Upper lobe of left lung (tissue), 6 donors: ENCODE results near the gene EMC8. TPM values are rescaled to one million over a fixed set of nuclear protein-coding genes. Genes with fewer than 3 reads are reported as not detected.

Experiments
- ATAC-seq, 2 donors: fragments of 200-7000 bp; cut with Tn5 transposase; one replicate each; pipeline ENCODE4 v1.9.1; 2022; ENCODE audit warnings: mild to moderate bottlenecking in 2 of 2, moderate library complexity in 2 of 2; ENCODE audit not compliant: low FRiP score in 2 of 2
- DNase-seq, 2 donors: peaks; one replicate each; pipeline ENCODE4 v3.0.0-alpha.2; 2019 to 2020
- H3K27ac ChIP-seq, 4 donors: fragments of 200-600 bp; sonication (generic); one replicate each; pipeline ENCODE4 v1.5.1; 2016 to 2019
- H3K27me3 ChIP-seq, 4 donors: fragments of 200-600 bp; sonication (generic); one replicate each; pipeline ENCODE4 v1.5.1; 2017 to 2019
- H3K36me3 ChIP-seq, 4 donors: fragments of 200-600 bp; sonication (generic); one replicate each; pipeline ENCODE4 v1.5.1; 2016 to 2019
- H3K4me1 ChIP-seq, 4 donors: fragments of 200-600 bp; sonication (generic); one replicate each; pipeline ENCODE4 v1.5.1; 2018 to 2019
- H3K4me3 ChIP-seq, 4 donors: fragments of 200-600 bp; sonication (generic); one replicate each; pipeline ENCODE4 v1.5.1; 2017 to 2019; ENCODE audit warnings: mild to moderate bottlenecking in 2 of 4, moderate library complexity in 1 of 4
- H3K9me3 ChIP-seq, 4 donors: fragments of 200-600 bp; sonication (generic); one replicate each; pipeline ENCODE4 v1.5.1; 2018 to 2019
- EP300 ChIP-seq, 4 donors: sonication (generic); formaldehyde crosslinking; IDR thresholded peaks; one replicate each; pipeline ENCODE4 v1.5.1; 2017; ENCODE audit warnings: antibody characterized with exemption in 4 of 4, control low read depth in 2 of 4
- POLR2A ChIP-seq, 4 donors: fragments of 450-650 bp; IDR thresholded peaks; one replicate each; pipeline ENCODE4 v1.5.1; 2016 to 2017; ENCODE audit warnings: antibody characterized with exemption in 4 of 4, mild to moderate bottlenecking in 2 of 4
- POLR2AphosphoS5 ChIP-seq, 2 donors: sonication (generic); formaldehyde crosslinking; IDR thresholded peaks; one replicate each; pipeline ENCODE4 v1.5.1; 2017; ENCODE audit warnings: antibody characterized with exemption in 2 of 2
- WGBS, 2 donors: methylation state at CpG; one replicate each; pipeline ENCODE4 v1.1.5; 2017 to 2018; 5-methylcytosine and 5-hydroxymethylcytosine counted together
- total RNA-seq, 6 donors: library from RNA; depleted of rRNA in 4 of 6; stranded (reverse); fragments of >200 nt in 4 of 6; gene quantifications; one replicate each; pipeline versions ENCODE4 v1.1.0 to v1.2.1, GENCODE V29; 2016 to 2021
- TF ChIP-seq, protein P1 (sequence below), 6 experiments: fragments of 450-650 bp in 4 of 6; fragments of 200-600 bp in 2 of 6; sonication (generic) in 2 of 6; IDR thresholded peaks; one replicate each; pipeline ENCODE4 v1.5.1; 2016 to 2019; ENCODE audit warnings: antibody characterized with exemption in 6 of 6
- donor health status: DM: no; HTN: no; CAD: no; lungs with moderate emphysema.
- donor health status: DM: no; HTN: yes; CAD: no; lungs with severe emphysema.

Gene EMC8
- total RNA-seq, 6 donors from 2014 or later = 15.8 to 39.8 (median 25.6) TPM

GRCh38 chr16:85735946-85736345 is 63.4 kb downstream of the EMC8 start:
- TF ChIP-seq EP300 (IDR thresholded peaks at IDR 0.05) (no peak), POLR2AphosphoS5 (IDR thresholded peaks at IDR 0.05) (no peak), POLR2A (IDR thresholded peaks at IDR 0.05) (no peak)
- TF ChIP-seq, protein P1, sequence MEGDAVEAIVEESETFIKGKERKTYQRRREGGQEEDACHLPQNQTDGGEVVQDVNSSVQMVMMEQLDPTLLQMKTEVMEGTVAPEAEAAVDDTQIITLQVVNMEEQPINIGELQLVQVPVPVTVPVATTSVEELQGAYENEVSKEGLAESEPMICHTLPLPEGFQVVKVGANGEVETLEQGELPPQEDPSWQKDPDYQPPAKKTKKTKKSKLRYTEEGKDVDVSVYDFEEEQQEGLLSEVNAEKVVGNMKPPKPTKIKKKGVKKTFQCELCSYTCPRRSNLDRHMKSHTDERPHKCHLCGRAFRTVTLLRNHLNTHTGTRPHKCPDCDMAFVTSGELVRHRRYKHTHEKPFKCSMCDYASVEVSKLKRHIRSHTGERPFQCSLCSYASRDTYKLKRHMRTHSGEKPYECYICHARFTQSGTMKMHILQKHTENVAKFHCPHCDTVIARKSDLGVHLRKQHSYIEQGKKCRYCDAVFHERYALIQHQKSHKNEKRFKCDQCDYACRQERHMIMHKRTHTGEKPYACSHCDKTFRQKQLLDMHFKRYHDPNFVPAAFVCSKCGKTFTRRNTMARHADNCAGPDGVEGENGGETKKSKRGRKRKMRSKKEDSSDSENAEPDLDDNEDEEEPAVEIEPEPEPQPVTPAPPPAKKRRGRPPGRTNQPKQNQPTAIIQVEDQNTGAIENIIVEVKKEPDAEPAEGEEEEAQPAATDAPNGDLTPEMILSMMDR (IDR thresholded peaks at IDR 0.05) = no peak
- H3K36me3 ChIP-seq = no peaks in the 10 kb centered on the region
- ATAC-seq (no peak), DNase-seq (no peak)
- H3K9me3 ChIP-seq = no peaks in the 10 kb centered on the region
- H3K27ac ChIP-seq = no peak overlapping the region
- 69 to 80% methylated on average over 4 to 6 of the region's 6 CpGs for WGBS, 2 donors
- peaks cover 0 to 7% (median 2%) of the 10 kb centered on the region in 4 donors for H3K4me1 ChIP-seq
- H3K27me3 ChIP-seq = no peaks in the 10 kb centered on the region
- H3K4me3 ChIP-seq = no peak overlapping the region

- no peak overlapping the region for H3K27ac ChIP-seq
- WGBS, 2 donors = 50 to 65% methylated on average over 13 to 14 of the region's 14 CpGs
- TF ChIP-seq, protein P1 (IDR thresholded peaks at IDR 0.05) = no peak
- TF ChIP-seq EP300 (IDR thresholded peaks at IDR 0.05) (no peak), POLR2AphosphoS5 (IDR thresholded peaks at IDR 0.05) (no peak), POLR2A (IDR thresholded peaks at IDR 0.05) (no peak)
- no peaks in the 10 kb centered on the region for H3K27me3 ChIP-seq
- ATAC-seq = peak in 1 of 2 donors; percentile 9
- no peaks in the 10 kb centered on the region for H3K9me3 ChIP-seq
- H3K4me3 ChIP-seq = no peak overlapping the region
- H3K4me1 ChIP-seq = peaks cover 0 to 7% (median 2%) of the 10 kb centered on the region in 4 donors
- DNase-seq = no peak
- no peaks in the 10 kb centered on the region for H3K36me3 ChIP-seq
These were observed 64.1 kb downstream of the EMC8 start for GRCh38 chr16:85735225-85735635.

DNA sequence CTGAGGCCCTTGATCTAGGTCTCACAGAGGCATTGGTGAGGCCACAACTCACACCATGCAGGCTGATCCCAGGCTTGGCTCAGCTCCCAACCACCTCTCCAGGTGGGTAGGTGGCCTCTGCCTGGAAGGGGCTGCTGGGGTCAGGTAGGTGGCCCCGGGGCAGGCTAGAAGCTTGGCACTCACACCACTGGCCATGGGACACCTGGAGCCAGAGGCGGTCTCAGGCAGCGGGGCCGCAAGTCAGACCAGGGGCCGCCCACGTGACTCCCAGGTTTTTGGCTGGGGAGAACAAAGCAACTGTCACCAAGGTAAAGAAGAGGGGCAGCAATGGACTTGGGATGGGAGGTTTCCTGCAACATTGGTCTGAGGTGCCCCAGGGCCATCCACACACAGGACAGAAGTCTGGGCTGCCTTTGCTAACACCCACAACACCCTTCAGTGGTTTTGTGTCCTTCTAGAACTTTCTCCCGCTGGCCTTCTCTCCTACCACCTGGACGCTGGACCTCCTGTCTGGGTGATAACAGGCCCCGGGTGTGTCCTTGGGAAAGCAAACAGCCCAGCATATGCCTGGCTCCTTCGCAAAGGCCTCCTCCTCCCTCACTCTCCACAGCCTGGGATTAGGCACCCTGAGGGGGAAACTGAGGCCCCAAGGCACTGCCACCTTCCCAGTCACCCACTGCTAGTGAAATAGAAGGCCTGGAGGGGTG is 64.9 kb downstream of the EMC8 start:
- Histone ChIP-seq H3K27ac (no peak overlapping the region), H3K4me1 (peaks cover 0 to 7% (median 4%) of the 10 kb centered on the region in 4 donors), H3K36me3 (no peaks in the 10 kb centered on the region), H3K9me3 (no peaks in the 10 kb centered on the region), H3K4me3 (no peak overlapping the region), H3K27me3 (no peaks in the 10 kb centered on the region)
- ATAC-seq (no peak), DNase-seq (no peak)
- WGBS, 2 donors = 80 to 89% methylated on average over 5 to 10 of the region's 10 CpGs
- TF ChIP-seq EP300 (IDR thresholded peaks at IDR 0.05) = no peak
- no peak for TF ChIP-seq POLR2A (IDR thresholded peaks at IDR 0.05)
- TF ChIP-seq, protein P1 (IDR thresholded peaks at IDR 0.05) = no peak
- no peak for TF ChIP-seq POLR2AphosphoS5 (IDR thresholded peaks at IDR 0.05)

GRCh38 chr16:85733839-85734170 is 65.5 kb downstream of the EMC8 start:
- Histone ChIP-seq H3K9me3 (no peaks in the 10 kb centered on the region), H3K36me3 (no peaks in the 10 kb centered on the region), H3K27me3 (no peaks in the 10 kb centered on the region), H3K4me3 (no peak overlapping the region), H3K4me1 (peaks cover 0 to 7% (median 4%) of the 10 kb centered on the region in 4 donors), H3K27ac (peak overlapping the region in 2 of 4 donors; percentile 9 to 35)
- DNase-seq (no peak), ATAC-seq (peak in 1 of 2 donors; percentile 17)
- TF ChIP-seq POLR2AphosphoS5 (IDR thresholded peaks at IDR 0.05) = no peak
- WGBS, 2 donors = 58 to 65% methylated on average over 7 to 11 of the region's 11 CpGs

DNA sequence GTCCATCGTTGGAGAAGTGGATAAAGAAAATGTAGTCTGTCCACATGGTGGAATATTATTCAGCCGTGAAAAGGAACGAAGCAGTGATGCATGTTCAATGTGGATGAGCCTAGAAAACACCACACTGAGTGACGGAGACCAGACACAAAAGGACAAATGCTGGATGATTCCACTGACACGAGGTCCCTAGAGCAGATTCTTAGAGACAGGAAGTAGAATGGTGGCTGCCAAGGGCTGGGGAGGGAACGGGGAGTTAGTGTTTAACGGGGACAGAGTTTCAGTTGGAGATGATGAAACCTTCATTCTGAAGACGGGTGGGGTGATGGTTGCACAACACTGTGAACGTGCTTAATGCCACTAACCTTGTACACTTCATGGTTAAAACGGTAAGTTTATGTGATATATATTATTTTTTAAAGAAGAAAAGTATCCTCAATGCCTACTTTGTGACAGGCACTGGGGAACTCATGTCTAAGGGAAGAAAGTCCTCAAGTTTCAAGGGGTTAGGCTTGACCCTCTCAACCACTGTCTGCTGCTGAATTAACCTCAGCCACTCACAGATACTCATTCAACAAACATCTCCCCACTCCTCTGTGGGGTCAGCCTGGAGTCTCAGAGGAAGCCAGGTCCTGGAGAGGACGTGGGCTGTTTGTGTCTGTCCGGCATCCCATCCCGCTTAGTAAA is 66.0 kb downstream of the EMC8 start:
- H3K27ac ChIP-seq = peak overlapping the region in 2 of 4 donors; percentile 9 to 35
- H3K27me3 ChIP-seq = no peaks in the 10 kb centered on the region
- 52 to 57% methylated on average over 11 to 13 of the region's 13 CpGs for WGBS, 2 donors
- DNase-seq (peak in 1 of 2 donors; percentile 71), ATAC-seq (peak in 1 of 2 donors; percentile 32)
- no peaks in the 10 kb centered on the region for H3K36me3 ChIP-seq
- TF ChIP-seq, protein P1 (IDR thresholded peaks at IDR 0.05) = no peak
- TF ChIP-seq POLR2AphosphoS5 (IDR thresholded peaks at IDR 0.05) (no peak), POLR2A (IDR thresholded peaks at IDR 0.05) (no peak), EP300 (IDR thresholded peaks at IDR 0.05) (no peak)
- no peak overlapping the region for H3K4me3 ChIP-seq
- no peaks in the 10 kb centered on the region for H3K9me3 ChIP-seq
- H3K4me1 ChIP-seq = peaks cover 0 to 7% (median 4%) of the 10 kb centered on the region in 4 donors
